H1 (cell line): ENCODE results near the gene TPPP2. TPM values are rescaled to one million over a fixed set of nuclear protein-coding genes. Genes with fewer than 3 reads are reported as not detected.

Experiments
- BACH1 ChIP-seq: IDR thresholded peaks from 2 replicates; pipeline ENCODE4 v1.6.1; 2012; ENCODE audit warnings: low read length, improper control_type of control experiment
- BRCA1 ChIP-seq: IDR thresholded peaks from 2 replicates; pipeline ENCODE4 v1.6.1; 2012; ENCODE audit warnings: low read depth, low read length, improper control_type of control experiment
- CBX5 ChIP-seq: fragments of 300-800, 300-1000 bp; sonication (generic); IDR thresholded peaks from 2 replicates; pipeline ENCODE4 v1.7.1; 2016; ENCODE audit warnings: antibody characterized with exemption, low read length, low read depth
- CBX8 ChIP-seq: fragments of 300-800, 300-1000 bp; sonication (generic); IDR thresholded peaks from 2 replicates; pipeline ENCODE4 v1.7.1; 2016; ENCODE audit warnings: low read depth, low read length, borderline replicate concordance
- CHD7 ChIP-seq: fragments of 300-600 bp; sonication (generic); IDR thresholded peaks from 2 replicates; pipeline ENCODE4 v1.7.1; 2012; ENCODE audit warnings: low read length, moderate library complexity, mild to moderate bottlenecking, inconsistent platforms; ENCODE audit not compliant: insufficient replicate concordance
- E2F6 ChIP-seq: IDR thresholded peaks from 2 replicates; pipeline ENCODE4 v1.6.1; 2012; ENCODE audit warnings: inconsistent platforms
- EP300 ChIP-seq, 2 experiments: IDR thresholded peaks; 1 replicate in 1 of 2; 2 replicates in 1 of 2; pipeline ENCODE4 v1.6.1; 2011 to 2012; ENCODE audit warnings: low read depth in 2 of 2, low read length in 2 of 2, mild to moderate bottlenecking in 2 of 2, borderline replicate concordance in 1 of 2, inconsistent platforms in 1 of 2, moderate library complexity in 1 of 2
- RBBP5 ChIP-seq: IDR thresholded peaks from 2 replicates; pipeline ENCODE4 v1.7.1; 2012; ENCODE audit warnings: low read depth, mild to moderate bottlenecking, inconsistent platforms, low read length, moderate library complexity, borderline replicate concordance
- SP4 ChIP-seq: IDR thresholded peaks from 2 replicates; pipeline ENCODE4 v1.6.1; 2012; ENCODE audit warnings: low read length, inconsistent platforms
- ZNF274 ChIP-seq: IDR thresholded peaks from 2 replicates; pipeline ENCODE4 v1.7.0; 2012; ENCODE audit warnings: low read length, borderline replicate concordance; ENCODE audit errors: extremely low read depth
- polyA plus RNA-seq, 7 experiments: library from polyadenylated mRNA; depleted of rRNA in 3 of 7; stranded (reverse) in 5 of 7; unstranded in 2 of 7; fragments of >200 nt in 5 of 7; fragments of 200-250 nt in 2 of 7; gene quantifications; 1 replicate in 5 of 7; 2 replicates in 1 of 7; 4 replicates in 1 of 7; pipeline versions ENCODE4 v1.2.1 to v1.2.3, GENCODE V29; 2011 to 2013; ENCODE audit warnings: missing spikeins in 2 of 7, mixed read lengths in 2 of 7
- total RNA-seq: library from RNA; stranded (reverse); fragmentation: NEBNext Ultra II Directional; extraction: Animal tissue kit (Norgen Biotek cat#: 25700); gene quantifications from 2 replicates; pipeline ENCODE4 v1.2.1, GENCODE V29; 2021

Gene TPPP2
- total and polyA plus RNA-seq, 2 of the 8 experiments (the other 6 are each of a cell fraction or from before 2014, with no cell fraction given): not detected

GRCh38 chr14:21043387-21043973 is 13.5 kb downstream of the TPPP2 start (continued):
- no peak for TF ChIP-seq CHD7
- TF ChIP-seq BRCA1: no peak
- no peak for TF ChIP-seq CBX5
- TF ChIP-seq BACH1: no peak
- no peak for TF ChIP-seq RBBP5
- TF ChIP-seq EP300 (IDR thresholded peaks at IDR 0.05; ENCODE audit: borderline replicate concordance in 1 of 2, low read depth in 2 of 2, low read length in 2 of 2): no peak
- TF ChIP-seq ZNF274: no peak
- no peak for TF ChIP-seq CBX8
- TF ChIP-seq E2F6: no peak
- TF ChIP-seq SP4: no peak
